Measurements from ENCODE around the gene GLUL.

GRCh38 chr1:182357913-182358312 lies 33.7 kb downstream of the GLUL start:
- TF ChIP-seq BHLHE40 (IDR thresholded peaks at IDR 0.05; ENCODE audit: low read depth, low read length): no peak
- no peak for TF ChIP-seq CTCF (conservative IDR thresholded peaks at IDR 0.05; ENCODE audit: low read depth, low read length)
- no peak for TF ChIP-seq MAZ (IDR thresholded peaks at IDR 0.05; ENCODE audit: borderline replicate concordance, low read depth, low read length)
- TF ChIP-seq ELK1 (IDR thresholded peaks at IDR 0.05; ENCODE audit: borderline replicate concordance, low read depth, low read length): no peak
- no peak for TF ChIP-seq MXI1 (IDR thresholded peaks at IDR 0.05; ENCODE audit: borderline replicate concordance, low read depth, low read length)
